Measurements from ENCODE around the gene TRIP13.
"Not testable (repeated sequence)": the region's sequence is repeated elsewhere in the genome, so short reads cannot be mapped to it uniquely, and the experiment has no call there.

Gene TRIP13, protein sequence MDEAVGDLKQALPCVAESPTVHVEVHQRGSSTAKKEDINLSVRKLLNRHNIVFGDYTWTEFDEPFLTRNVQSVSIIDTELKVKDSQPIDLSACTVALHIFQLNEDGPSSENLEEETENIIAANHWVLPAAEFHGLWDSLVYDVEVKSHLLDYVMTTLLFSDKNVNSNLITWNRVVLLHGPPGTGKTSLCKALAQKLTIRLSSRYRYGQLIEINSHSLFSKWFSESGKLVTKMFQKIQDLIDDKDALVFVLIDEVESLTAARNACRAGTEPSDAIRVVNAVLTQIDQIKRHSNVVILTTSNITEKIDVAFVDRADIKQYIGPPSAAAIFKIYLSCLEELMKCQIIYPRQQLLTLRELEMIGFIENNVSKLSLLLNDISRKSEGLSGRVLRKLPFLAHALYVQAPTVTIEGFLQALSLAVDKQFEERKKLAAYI

GRCh38 chr5:892394-893136 lies at the start of gene TRIP13, which contains the start of gene BRD9:
TRIP13 (plus strand) TSS chr5:892884; CDS start chr5:892999, 115 bp downstream.
BRD9 (minus strand) TSS chr5:892801; CDS start chr5:892657, 144 bp downstream.
- peak; percentile 88 for DNase-seq (ENCODE audit: low spot score)
- H3K27ac Mint-ChIP-seq: peak within 1 kb of the TSS; percentile 91
- no peaks in the 10 kb centered on the region for H3K9me3 Mint-ChIP-seq
- H3K36me3 Mint-ChIP-seq (ENCODE audit: low read depth): peaks cover 49% of the 10 kb centered on the region
- H3K4me1 Mint-ChIP-seq (ENCODE audit: low read depth): peaks cover 36% of the 10 kb centered on the region
- H3K27me3 Mint-ChIP-seq (ENCODE audit: low read depth): no peaks in the 10 kb centered on the region
- H3K4me3 Mint-ChIP-seq: peak within 1 kb of the TSS; percentile 92

DNA sequence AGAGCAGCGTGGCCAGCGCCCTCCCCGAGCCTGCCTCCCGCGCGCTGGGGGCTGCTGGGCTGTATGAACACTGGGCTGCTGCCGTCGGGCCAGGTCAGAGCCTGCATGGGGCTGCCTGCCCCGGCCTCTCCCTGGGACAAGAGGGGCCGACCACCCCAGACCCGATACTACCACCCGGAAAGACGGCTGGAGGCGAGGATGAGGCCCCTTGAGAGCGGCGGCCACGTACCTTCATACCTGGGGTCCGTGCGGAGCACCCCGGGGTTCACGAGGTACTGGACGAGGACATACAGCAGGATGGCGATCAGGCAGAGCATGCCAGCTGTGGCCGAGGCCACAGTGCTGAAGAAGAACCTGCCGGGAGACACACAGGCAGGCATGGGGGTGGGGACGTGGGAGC lies 49.3 kb upstream of the TRIP13 start:
- not testable (repeated sequence) for DNase-seq (ENCODE audit: low spot score); H3K4me3 Mint-ChIP-seq; H3K27ac Mint-ChIP-seq; H3K36me3 Mint-ChIP-seq (ENCODE audit: low read depth); H3K27me3 Mint-ChIP-seq (ENCODE audit: low read depth); H3K9me3 Mint-ChIP-seq; H3K4me1 Mint-ChIP-seq (ENCODE audit: low read depth)

- not testable (repeated sequence) for H3K9me3 Mint-ChIP-seq; H3K36me3 Mint-ChIP-seq (ENCODE audit: low read depth); H3K4me3 Mint-ChIP-seq; H3K4me1 Mint-ChIP-seq (ENCODE audit: low read depth); H3K27me3 Mint-ChIP-seq (ENCODE audit: low read depth); H3K27ac Mint-ChIP-seq; DNase-seq (ENCODE audit: low spot score)
These were observed 48.8 kb upstream of the TRIP13 start for GRCh38 chr5:843926-844325.

DNA sequence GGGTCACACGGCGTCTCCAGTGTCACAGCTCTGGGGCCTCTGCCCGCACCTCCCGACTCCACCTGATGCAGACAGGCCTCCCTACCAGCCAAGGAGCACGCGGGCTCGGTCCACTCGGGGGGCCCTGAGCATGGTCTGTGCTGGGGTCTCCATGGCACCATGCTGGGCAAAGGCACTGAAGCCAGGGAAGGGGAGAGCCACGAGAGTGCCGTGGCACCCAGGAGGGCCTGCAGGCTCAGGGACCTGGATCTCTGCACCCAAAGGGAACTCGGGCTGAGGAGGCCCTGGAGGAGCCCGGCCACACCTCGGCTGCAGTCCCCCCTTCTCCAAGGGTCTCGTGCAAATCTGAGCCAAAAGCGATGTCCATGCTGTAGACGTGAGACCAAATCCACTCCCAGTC lies 48.3 kb upstream of the TRIP13 start:
- DNase-seq (ENCODE audit: low spot score); H3K36me3 Mint-ChIP-seq (ENCODE audit: low read depth); H3K27me3 Mint-ChIP-seq (ENCODE audit: low read depth); H3K9me3 Mint-ChIP-seq; H3K27ac Mint-ChIP-seq; H3K4me1 Mint-ChIP-seq (ENCODE audit: low read depth); H3K4me3 Mint-ChIP-seq: not testable (repeated sequence)

DNA sequence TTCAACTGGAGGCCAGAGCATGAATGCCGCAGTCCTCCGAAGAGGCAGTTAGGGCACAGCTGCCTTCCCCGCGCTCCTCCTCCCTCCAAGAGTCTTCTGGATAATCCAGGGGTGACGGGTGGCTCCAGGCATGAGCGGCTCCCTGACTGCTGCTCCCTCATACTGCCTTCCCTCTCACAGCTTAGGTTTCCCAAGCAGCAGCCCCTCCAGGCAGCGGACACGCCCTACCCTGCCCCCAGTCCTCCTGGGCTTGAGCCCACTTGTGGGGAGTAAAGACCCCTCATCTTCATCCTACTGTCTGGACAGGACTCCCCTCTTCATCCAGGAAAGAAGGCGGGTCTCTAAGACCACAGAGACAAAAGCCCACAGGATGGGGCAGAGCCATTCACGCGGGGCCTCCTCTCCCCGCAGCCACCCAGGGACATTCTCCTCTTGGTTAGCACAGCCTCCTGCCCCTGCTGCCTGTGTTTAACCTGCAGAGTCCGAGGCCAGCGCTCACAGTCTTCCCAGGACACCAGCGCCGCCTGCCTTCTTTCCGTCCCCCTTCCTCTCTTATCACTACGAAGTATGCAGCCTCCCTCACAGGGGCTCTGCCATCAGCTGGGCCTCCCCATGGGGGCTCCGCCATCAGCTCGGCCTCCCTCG lies 47.5 kb upstream of the TRIP13 start:
- not testable (repeated sequence) for H3K27ac Mint-ChIP-seq, H3K9me3 Mint-ChIP-seq

GRCh38 chr5:845676-846601 lies 46.7 kb upstream of the TRIP13 start:
- H3K36me3 Mint-ChIP-seq (ENCODE audit: low read depth); H3K4me1 Mint-ChIP-seq (ENCODE audit: low read depth); H3K9me3 Mint-ChIP-seq; H3K4me3 Mint-ChIP-seq; H3K27me3 Mint-ChIP-seq (ENCODE audit: low read depth); H3K27ac Mint-ChIP-seq; DNase-seq (ENCODE audit: low spot score): not testable (repeated sequence)

More for the DNA sequence above, 47.5 kb upstream of the TRIP13 start:
- not testable (repeated sequence) for DNase-seq (ENCODE audit: low spot score); H3K4me1 Mint-ChIP-seq (ENCODE audit: low read depth); H3K36me3 Mint-ChIP-seq (ENCODE audit: low read depth); H3K27me3 Mint-ChIP-seq (ENCODE audit: low read depth); H3K4me3 Mint-ChIP-seq

DNA sequence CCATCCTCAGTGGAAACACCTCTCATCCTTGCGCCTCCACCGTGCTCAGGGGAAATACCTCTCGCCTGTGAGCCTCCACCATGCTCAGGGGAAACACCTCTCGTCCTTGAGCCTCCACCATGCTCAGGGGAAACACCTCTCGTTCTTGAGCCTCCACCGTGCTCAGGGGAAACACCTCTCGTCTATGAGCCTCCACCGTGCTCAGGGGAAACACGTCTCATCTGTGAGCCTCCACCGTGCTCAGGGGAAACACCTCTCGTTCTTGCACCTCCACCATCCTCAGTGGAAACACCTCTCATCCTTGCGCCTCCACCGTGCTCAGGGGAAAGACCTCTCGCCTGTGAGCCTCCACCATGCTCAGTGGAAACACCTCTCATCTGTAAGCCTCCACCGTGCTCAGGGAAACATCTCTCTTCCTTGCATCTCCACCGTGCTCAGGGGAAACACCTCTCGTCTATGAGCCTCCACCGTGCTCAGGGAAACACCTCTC lies 46.0 kb upstream of the TRIP13 start:
- H3K27me3 Mint-ChIP-seq (ENCODE audit: low read depth); H3K9me3 Mint-ChIP-seq; H3K36me3 Mint-ChIP-seq (ENCODE audit: low read depth); H3K27ac Mint-ChIP-seq; H3K4me1 Mint-ChIP-seq (ENCODE audit: low read depth); H3K4me3 Mint-ChIP-seq: not testable (repeated sequence)
- peak; percentile 17 for DNase-seq (ENCODE audit: low spot score)

DNA sequence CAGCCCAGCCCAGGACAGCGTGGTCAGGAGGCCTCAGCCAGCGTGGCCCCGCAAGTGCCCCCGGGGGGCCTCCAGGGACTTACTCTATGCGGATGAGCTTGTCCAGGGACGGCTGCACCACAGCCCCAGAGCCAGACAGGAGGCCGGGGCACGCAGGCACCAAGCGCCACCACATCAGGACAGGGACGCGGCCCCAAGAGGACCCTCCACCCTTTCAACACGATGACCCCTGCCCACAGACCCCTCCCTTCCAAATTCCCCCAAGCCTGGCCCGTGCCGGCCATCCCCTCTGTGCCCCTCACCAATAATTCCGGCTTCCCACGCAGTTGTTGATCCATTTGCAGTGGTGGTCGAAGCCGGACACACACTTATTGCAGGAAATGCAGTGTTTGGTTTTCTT lies 45.5 kb upstream of the TRIP13 start:
- not testable (repeated sequence) for H3K27ac Mint-ChIP-seq; H3K4me3 Mint-ChIP-seq; H3K4me1 Mint-ChIP-seq (ENCODE audit: low read depth); H3K27me3 Mint-ChIP-seq (ENCODE audit: low read depth); H3K36me3 Mint-ChIP-seq (ENCODE audit: low read depth); H3K9me3 Mint-ChIP-seq; DNase-seq (ENCODE audit: low spot score)

DNA sequence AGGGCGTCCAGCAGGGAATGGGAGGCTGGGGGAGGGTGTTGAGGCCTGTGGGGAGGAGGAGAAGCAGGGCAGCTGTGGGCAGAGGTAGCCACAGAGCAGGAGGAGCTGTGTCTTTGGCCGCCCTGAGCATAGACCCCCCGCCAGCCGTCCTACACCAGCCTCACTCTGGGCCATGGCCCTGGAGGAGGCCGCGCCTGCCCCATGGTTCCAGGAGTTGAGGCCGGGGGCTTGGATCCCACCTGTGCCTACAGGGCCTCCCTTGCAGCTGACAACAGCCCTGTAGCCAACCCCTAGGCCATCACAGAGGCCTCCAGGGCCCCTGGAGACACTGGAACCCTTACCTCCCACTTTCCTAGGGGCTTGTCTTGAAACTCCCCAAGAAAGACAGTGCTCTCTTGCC lies 44.9 kb upstream of the TRIP13 start:
- H3K4me3 Mint-ChIP-seq; H3K27me3 Mint-ChIP-seq (ENCODE audit: low read depth); H3K4me1 Mint-ChIP-seq (ENCODE audit: low read depth); H3K9me3 Mint-ChIP-seq; H3K27ac Mint-ChIP-seq; H3K36me3 Mint-ChIP-seq (ENCODE audit: low read depth); DNase-seq (ENCODE audit: low spot score): not testable (repeated sequence)

DNA sequence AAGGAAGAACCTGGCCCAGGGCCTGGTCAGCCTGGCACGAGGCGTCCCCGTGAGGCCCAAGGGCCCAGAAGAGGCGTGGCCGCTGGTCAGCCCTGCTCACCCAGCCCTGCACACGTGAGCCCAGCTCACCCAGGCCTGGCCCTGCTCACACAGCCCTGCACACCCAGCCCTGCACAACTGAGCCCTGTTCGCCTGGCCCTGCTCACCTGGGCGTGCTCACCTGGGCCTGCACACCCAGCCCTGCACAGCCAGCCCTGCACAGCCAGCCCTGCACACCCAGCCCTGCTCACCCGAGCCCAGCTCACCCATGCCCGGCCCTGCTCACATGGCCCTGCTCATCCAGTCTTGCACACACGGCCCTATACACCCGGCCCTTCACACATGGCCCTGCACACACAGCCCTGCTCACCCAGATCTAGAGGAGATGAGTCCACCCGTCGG lies 44.0 kb upstream of the TRIP13 start:
- H3K9me3 Mint-ChIP-seq: no peaks in the 10 kb centered on the region
- no peaks in the 10 kb centered on the region for H3K4me1 Mint-ChIP-seq (ENCODE audit: low read depth)
- no peak overlapping the region for H3K27ac Mint-ChIP-seq
- no peaks in the 10 kb centered on the region for H3K27me3 Mint-ChIP-seq (ENCODE audit: low read depth)
- no peak for DNase-seq (ENCODE audit: low spot score)
- H3K36me3 Mint-ChIP-seq (ENCODE audit: low read depth): no peaks in the 10 kb centered on the region
- H3K4me3 Mint-ChIP-seq: no peak overlapping the region

DNA sequence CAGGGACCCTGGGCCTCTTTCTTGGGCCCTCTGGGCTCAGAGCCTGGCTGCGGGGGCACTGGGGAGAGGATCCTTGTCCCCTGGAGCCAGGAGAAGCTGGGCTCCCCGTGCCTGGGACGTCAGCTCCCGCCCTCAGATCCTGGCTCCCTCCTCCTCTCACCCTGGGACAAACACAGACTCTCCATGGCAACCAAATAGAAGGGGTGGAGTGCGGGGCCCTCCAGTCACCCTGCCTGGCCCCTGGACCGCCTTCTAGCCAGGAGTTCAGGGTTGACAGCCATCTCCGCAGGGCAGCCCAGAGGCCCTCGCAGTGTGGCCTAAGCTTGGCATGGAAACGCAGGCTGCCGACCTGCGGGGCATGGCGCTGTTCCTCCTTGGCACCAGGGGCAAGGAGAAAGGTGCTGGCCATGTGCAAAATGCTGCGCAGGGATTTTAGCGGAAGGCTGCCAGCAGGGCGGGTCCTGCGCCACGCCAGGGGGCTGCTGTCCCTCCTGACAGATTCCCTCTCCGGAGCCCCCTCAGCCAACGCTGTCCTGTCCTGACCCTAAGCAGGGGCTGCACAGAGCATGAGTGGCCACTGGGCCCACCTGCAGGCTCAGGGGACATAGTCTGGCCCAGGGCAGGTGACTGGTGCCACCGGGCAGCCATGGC lies 42.9 kb upstream of the TRIP13 start:
- no peak overlapping the region for H3K27ac Mint-ChIP-seq
- H3K4me3 Mint-ChIP-seq: no peak overlapping the region
- no peaks in the 10 kb centered on the region for H3K9me3 Mint-ChIP-seq
- H3K27me3 Mint-ChIP-seq (ENCODE audit: low read depth): no peaks in the 10 kb centered on the region
- H3K4me1 Mint-ChIP-seq (ENCODE audit: low read depth): no peaks in the 10 kb centered on the region
- no peak for DNase-seq (ENCODE audit: low spot score)
- H3K36me3 Mint-ChIP-seq (ENCODE audit: low read depth): no peaks in the 10 kb centered on the region

DNA sequence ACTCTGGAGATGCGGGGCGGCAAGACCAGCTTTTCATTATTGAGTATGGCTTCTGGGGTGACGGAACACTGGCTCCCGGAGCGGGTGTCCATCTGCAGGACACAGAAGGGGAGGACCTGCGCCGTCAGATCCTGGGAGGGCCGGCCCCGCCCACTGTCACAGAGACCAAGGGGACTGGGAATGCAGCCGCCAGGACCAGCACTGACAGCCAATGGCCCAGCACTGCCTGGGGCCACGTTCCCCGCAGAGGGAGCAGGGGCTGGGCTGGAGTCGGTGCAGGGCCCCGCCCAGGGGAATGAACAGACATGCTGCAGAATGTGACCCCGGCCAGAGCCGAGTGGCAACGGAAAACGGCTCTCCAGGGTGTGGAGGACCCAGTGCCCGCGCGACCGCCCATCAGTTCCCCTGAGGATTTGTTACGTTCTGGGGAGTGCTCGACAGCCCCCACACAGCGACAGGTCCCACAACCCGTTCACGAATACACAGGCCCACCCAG lies 42.1 kb upstream of the TRIP13 start, which contains the start of gene ZDHHC11:
TSS of gene ZDHHC11 (minus strand) at position 476 of the 496 bp plus-strand sequence. CDS start at position 92, 384 bp downstream.
- no peak for DNase-seq (ENCODE audit: low spot score)
- Mint-ChIP-seq H3K27me3 (ENCODE audit: low read depth) (no peaks in the 10 kb centered on the region), H3K4me1 (ENCODE audit: low read depth) (no peaks in the 10 kb centered on the region), H3K36me3 (ENCODE audit: low read depth) (no peaks in the 10 kb centered on the region), H3K9me3 (no peaks in the 10 kb centered on the region), H3K27ac (no peak within 1 kb of the TSS), H3K4me3 (no peak within 1 kb of the TSS)

GRCh38 chr5:851076-851475 lies 41.6 kb upstream of the TRIP13 start:
- Mint-ChIP-seq H3K36me3 (ENCODE audit: low read depth) (no peaks in the 10 kb centered on the region), H3K27ac (no peak overlapping the region), H3K4me3 (no peak overlapping the region), H3K4me1 (ENCODE audit: low read depth) (no peaks in the 10 kb centered on the region), H3K27me3 (ENCODE audit: low read depth) (no peaks in the 10 kb centered on the region), H3K9me3 (no peaks in the 10 kb centered on the region)
- DNase-seq (ENCODE audit: low spot score): no peak

All from T-helper 2 cell treated with Interferon-gamma antibody and Interleukin-4, amounts not matched to agents 5 μg/mL and 100 μg/mL, for 36 hours (primary cell).